ENCODE results near the gene CEP170B. TPM values are rescaled to one million over a fixed set of nuclear protein-coding genes. Genes with fewer than 3 reads are reported as not detected.

The CEP170B gene
- total and polyA plus RNA-seq, 9 of the 15 experiments (the other 6 are each of a cell fraction or from before 2014, with no cell fraction given): 0.01 to 10.2 (median 2.2) TPM

- Histone ChIP-seq H3K4me2 (ENCODE audit: insufficient read depth, low read length) (no peak overlapping the region), H4K20me1 (replicated peaks; ENCODE audit: control insufficient read depth, insufficient read depth, low read length) (no peaks in the 10 kb centered on the region), H2AFZ (ENCODE audit: low read depth, low read length) (no peak overlapping the region), H3K9me3 (replicated peaks; ENCODE audit: control insufficient read depth, insufficient read depth, low read depth, low read length) (no peaks in the 10 kb centered on the region), H3K79me2 (ENCODE audit: control insufficient read depth, insufficient read depth, low read length) (0 out of 3 replicates have a peak, but pooled peaks cover 1% of the 10 kb centered on the region), H3K4me1 (replicated peaks in 1 of 2; ENCODE audit: control insufficient read depth in 2 of 2, insufficient read depth in 2 of 2, low read length in 2 of 2) (peaks cover 0 to 23% of the 10 kb centered on the region in 2 experiments; a peak in 3 of 5 replicates), H3K4me3 (no peak overlapping the region), H3K9ac (ENCODE audit: insufficient read depth in 1 of 2, low read depth in 2 of 2, low read length in 2 of 2) (no peak overlapping the region), H3K27me3 (ENCODE audit: control insufficient read depth in 2 of 2, insufficient read depth in 2 of 2, low read length in 2 of 2) (no peaks in the 10 kb centered on the region), H3K36me3 (ENCODE audit: control insufficient read depth, insufficient read depth, low read length) (no peaks in the 10 kb centered on the region), H3K9me1 (ENCODE audit: control insufficient read depth, insufficient read depth, low read length) (no peaks in the 10 kb centered on the region), H3K27ac (ENCODE audit: extremely low read depth, low read depth, low read length) (no peak overlapping the region)
- intact Hi-C loops (cut with micrococcal nuclease): no loop called here
- ChIA-PET POLR2A (no interaction called here), CTCF (ENCODE audit: low intra/inter-chr PET ratio) (no interaction called here)
- TF ChIP-seq MXI1 (IDR thresholded peaks at IDR 0.05; ENCODE audit: low read depth, low read length) (no peak), ZNF354B (CRISPR knock-in tag; IDR thresholded peaks at IDR 0.05) (no peak), HNRNPK (IDR thresholded peaks at IDR 0.05; ENCODE audit: low read depth, low read length, poor library complexity, severe bottlenecking) (no peak), CGGBP1 (CRISPR knock-in tag; IDR thresholded peaks at IDR 0.05) (no peak), RBFOX2 (IDR thresholded peaks at IDR 0.05; ENCODE audit: low read depth, low read length) (no peak), ZSCAN29 (IDR thresholded peaks at IDR 0.05) (no peak), ARID1B (IDR thresholded peaks at IDR 0.05) (no peak), ZNF133 (CRISPR knock-in tag; IDR thresholded peaks at IDR 0.05) (no peak), ZNF263 (CRISPR knock-in tag; IDR thresholded peaks at IDR 0.05; ENCODE audit: borderline replicate concordance) (no peak), ZNF280A (IDR thresholded peaks at IDR 0.05; ENCODE audit: low read depth, partially characterized antibody) (no peak), ETV5 (CRISPR knock-in tag; IDR thresholded peaks at IDR 0.05; ENCODE audit: low read depth) (no peak), ARID3A (IDR thresholded peaks at IDR 0.05; ENCODE audit: borderline replicate concordance, low read depth, low read length) (no peak)
- no TSS peak for BruUV-seq (replicated peaks)
- ATAC-seq (no peak), FAIRE-seq (no peak), DNase-seq (ENCODE audit: extremely low read depth in 1 of 4, low spot score in 3 of 4) (no peak)
- in situ Hi-C loops (cut with MboI): no loop called here
Observed at GRCh38 chr14:104860414-104860813, 4.7 kb upstream of the CEP170B start.

Measured in K562 (cell line).